C4-2B (cell line): ENCODE measurements around the gene HECW1.

Experiments
- CTCF ChIP-seq: fragments of 450-650 bp; conservative IDR thresholded peaks from 2 replicates; pipeline ENCODE4 v1.5.1; 2017; ENCODE audit warnings: mild to moderate bottlenecking
- ZFX ChIP-seq: fragments of 450-650 bp; IDR thresholded peaks from 2 replicates; pipeline ENCODE4 v1.6.1; 2017

GRCh38 chr7:43142703-43143102 lies 30.3 kb downstream of the HECW1 start:
- TF ChIP-seq CTCF (no peak), ZFX (no peak)
